HCT116 (cell line): Measurements from ENCODE around the gene TCF7.
A peak's percentile ranks its signal among the peaks of the same experiment; 100 is the strongest.

Experiments used
- CBX3 ChIP-seq: IDR thresholded peaks from 2 replicates; pipeline ENCODE4 v1.6.1; 2012; ENCODE audit warnings: low read depth
- CEBPB ChIP-seq: IDR thresholded peaks from 2 replicates; pipeline ENCODE4 v1.6.1; 2012; ENCODE audit warnings: low read depth
- CTCF ChIP-seq, 3 experiments: fragments of 200-600 bp in 1 of 3; sonication (generic) in 1 of 3; IDR thresholded peaks in 2 of 3; conservative IDR thresholded peaks in 1 of 3; 2 replicates each; pipeline ENCODE4 v1.5.1; 2012 to 2017; ENCODE audit warnings: low read depth in 2 of 3, low read length in 2 of 3, antibody characterized with exemption in 1 of 3, borderline replicate concordance in 1 of 3, control low read depth in 1 of 3, mild to moderate bottlenecking in 1 of 3, mixed read lengths in 1 of 3, mixed run types in 1 of 3, moderate library complexity in 1 of 3; ENCODE audit not compliant: insufficient read depth in 1 of 3
- JUND ChIP-seq: IDR thresholded peaks from 2 replicates; pipeline ENCODE4 v1.6.1; 2012
- MAX ChIP-seq: IDR thresholded peaks from 2 replicates; pipeline ENCODE4 v1.6.1; 2012
- POLR2A ChIP-seq: IDR thresholded peaks from 2 replicates; pipeline ENCODE4 v1.7.0; 2011; ENCODE audit warnings: borderline replicate concordance; ENCODE audit not compliant: insufficient read depth, insufficient read length; ENCODE audit errors: extremely low read depth
- POLR2AphosphoS5 ChIP-seq: IDR thresholded peaks from 2 replicates; pipeline ENCODE4 v1.6.1; 2011; ENCODE audit warnings: mild to moderate bottlenecking, low read depth, low read length, moderate library complexity
- RAD21 ChIP-seq: IDR thresholded peaks from 2 replicates; pipeline ENCODE4 v1.6.1; 2012; ENCODE audit warnings: low read depth, mild to moderate bottlenecking
- SIN3A ChIP-seq: IDR thresholded peaks from 2 replicates; pipeline ENCODE4 v1.6.1; 2012; ENCODE audit warnings: low read depth
- SP1 ChIP-seq: IDR thresholded peaks from 2 replicates; pipeline ENCODE4 v1.6.1; 2012; ENCODE audit warnings: low read depth
- TCF7L2 ChIP-seq: IDR thresholded peaks from 2 replicates; pipeline ENCODE4 v1.7.0; 2011; ENCODE audit warnings: borderline replicate concordance, inconsistent platforms; ENCODE audit not compliant: insufficient read depth, insufficient read length; ENCODE audit errors: extremely low read depth
- ZFX ChIP-seq: fragments of 450-650 bp; IDR thresholded peaks from 2 replicates; pipeline ENCODE4 v1.6.1; 2017
- ZNF274 ChIP-seq: fragments of 200-500 bp; sonication (Bioruptor generic); IDR thresholded peaks from 2 replicates; pipeline ENCODE4 v1.6.1; 2014; ENCODE audit warnings: mild to moderate bottlenecking, low read depth, low read length, inconsistent platforms

GRCh38 chr5:134140530-134141201 lies 26.2 kb downstream of the TCF7 start:
- no peak for TF ChIP-seq POLR2A
- TF ChIP-seq CEBPB = no peak
- TF ChIP-seq RAD21 = peak; percentile 73
- TF ChIP-seq CTCF (IDR thresholded peaks at IDR 0.05 in 2 of 3, conservative IDR thresholded peaks at IDR 0.05 in 1 of 3; ENCODE audit: borderline replicate concordance in 1 of 3, insufficient read depth in 1 of 3, low read depth in 2 of 3, low read length in 2 of 3) = peak; percentile 84 to 94 (median 84)
- no peak for TF ChIP-seq CBX3
- TF ChIP-seq ZNF274 = no peak
- no peak for TF ChIP-seq SIN3A
- no peak for TF ChIP-seq JUND
- no peak for TF ChIP-seq MAX
- no peak for TF ChIP-seq SP1
- TF ChIP-seq POLR2AphosphoS5 = peak; percentile 20; the same call in 1 of the 2 replicates
- no peak for TF ChIP-seq ZFX
- no peak for TF ChIP-seq TCF7L2
